Prostate gland (tissue), 2 donors: ENCODE measurements around the gene CEPT1.

Experiments used
- CTCF ChIP-seq, 4 experiments: fragments of 200-600 bp in 2 of 4; fragments of 450-650 bp in 2 of 4; sonication (generic) in 2 of 4; IDR thresholded peaks; 1 replicate in 3 of 4; 2 replicates in 1 of 4; pipeline ENCODE4 v1.5.1; 2016 to 2019; ENCODE audit warnings: antibody characterized with exemption in 4 of 4, mild to moderate bottlenecking in 2 of 4, moderate library complexity in 2 of 4
- POLR2AphosphoS5 ChIP-seq: sonication (generic); formaldehyde crosslinking; IDR thresholded peaks from one replicate; pipeline ENCODE4 v1.6.1; 2017; ENCODE audit warnings: antibody characterized with exemption

- TF ChIP-seq CTCF (IDR thresholded peaks at IDR 0.05) (no peak), POLR2AphosphoS5 (no peak)
These were observed 69.6 kb downstream of the CEPT1 start for GRCh38 chr1:111209622-111210021.
